H1 (cell line): ENCODE data around the gene SNAP25. TPM values are rescaled to one million over a fixed set of nuclear protein-coding genes. Genes with fewer than 3 reads are reported as not detected.

Experiments
- CTCF ChIA-PET: fragments of 300-600 bp; sonication (Branson Sonifier 250); formaldehyde crosslinking; loops from one replicate; lab custom pipeline; 2021; ENCODE audit not compliant: partially characterized antibody; lab: Charles Lee
- POLR2A ChIA-PET: fragments of 300-600 bp; sonication (Branson Sonifier 250); formaldehyde crosslinking; loops from one replicate; lab custom pipeline; 2021; ENCODE audit warnings: inconsistent platforms; ENCODE audit not compliant: partially characterized antibody; lab: Charles Lee
- DNase-seq, 2 experiments: peaks; one replicate each; pipeline versions ENCODE4 v3.0.0 to v3.0.0-alpha.2; 2010 to 2022; ENCODE audit warnings: low spot score in 2 of 2, low read depth in 1 of 2, mixed read lengths in 1 of 2
- FAIRE-seq: peaks from 2 replicates; lab custom pipeline; 2011; peaks lifted over from hg19 to GRCh38; lab: Jason Lieb, UNC
- H2AFZ ChIP-seq: 2 replicates; pipeline ENCODE4 v1.8.1; 2012; ENCODE audit warnings: low read length, inconsistent platforms
- H2AK5ac ChIP-seq: 2 replicates; pipeline ENCODE4 v1.6.1; 2013; ENCODE audit warnings: low read depth, low read length
- H2BK120ac ChIP-seq: replicated peaks from 2 replicates; pipeline ENCODE3; 2013; ENCODE audit warnings: low read depth, low read length, inconsistent platforms
- H2BK12ac ChIP-seq: 2 replicates; pipeline ENCODE4 v1.6.1; 2013; ENCODE audit warnings: low read depth, low read length
- H2BK15ac ChIP-seq: 2 replicates; pipeline ENCODE4 v1.6.1; 2013; ENCODE audit warnings: low read length
- H2BK20ac ChIP-seq: 2 replicates; pipeline ENCODE4 v1.6.1; 2013; ENCODE audit warnings: low read length
- H2BK5ac ChIP-seq: 2 replicates; pipeline ENCODE4 v1.6.1; 2013; ENCODE audit warnings: low read depth, low read length
- H3K14ac ChIP-seq: 2 replicates; pipeline ENCODE4 v1.6.1; 2013; ENCODE audit warnings: inconsistent platforms; ENCODE audit not compliant: insufficient read length
- H3K18ac ChIP-seq: 2 replicates; pipeline ENCODE4 v1.6.1; 2013; ENCODE audit warnings: low read length; ENCODE audit errors: extremely low read depth
- H3K23ac ChIP-seq: 2 replicates; pipeline ENCODE4 v1.6.1; 2013; ENCODE audit warnings: inconsistent platforms; ENCODE audit not compliant: insufficient read length
- H3K23me2 ChIP-seq: 2 replicates; pipeline ENCODE4 v1.6.1; 2013; ENCODE audit warnings: low read depth, low read length
- H3K27ac ChIP-seq: 2 replicates; pipeline ENCODE4 v1.6.1; 2011; ENCODE audit warnings: low read depth, low read length, inconsistent platforms
- H3K27me3 ChIP-seq, 4 experiments: replicated peaks in 1 of 4; 1 replicate in 1 of 4; 2 replicates in 3 of 4; pipeline versions ENCODE4 v1.6.1 to v1.8.1; 2011 to 2013; ENCODE audit warnings: low read length in 3 of 4, mild to moderate bottlenecking in 3 of 4, inconsistent platforms in 2 of 4, mixed read lengths in 2 of 4, moderate library complexity in 1 of 4; ENCODE audit not compliant: control insufficient read depth in 3 of 4, insufficient read depth in 3 of 4; ENCODE audit errors: extremely low read depth in 1 of 4
- H3K36me3 ChIP-seq, 4 experiments: 2 replicates each; pipeline versions ENCODE4 v1.6.1 to v1.8.1; 2011 to 2013; ENCODE audit warnings: mild to moderate bottlenecking in 4 of 4, low read length in 3 of 4, moderate library complexity in 2 of 4, control low read depth in 1 of 4, inconsistent platforms in 1 of 4; ENCODE audit not compliant: insufficient read depth in 4 of 4, control insufficient read depth in 2 of 4
- H3K4ac ChIP-seq: replicated peaks from 2 replicates; pipeline ENCODE3; 2013; ENCODE audit warnings: low read length, low read depth, mixed read lengths, inconsistent platforms; ENCODE audit not compliant: insufficient read length
- H3K4me1 ChIP-seq, 4 experiments: replicated peaks in 1 of 4; 1 replicate in 1 of 4; 2 replicates in 3 of 4; pipeline versions ENCODE4 v1.6.1 to v1.8.1; 2011 to 2013; ENCODE audit warnings: low read length in 3 of 4, inconsistent platforms in 2 of 4, mixed read lengths in 1 of 4; ENCODE audit not compliant: insufficient read depth in 4 of 4, control insufficient read depth in 3 of 4
- H3K4me2 ChIP-seq, 2 experiments: 2 replicates each; pipeline versions ENCODE4 v1.6.1 to v1.8.1; 2011 to 2013; ENCODE audit warnings: low read depth in 2 of 2, low read length in 2 of 2, control low read depth in 1 of 2, inconsistent platforms in 1 of 2, mild to moderate bottlenecking in 1 of 2; ENCODE audit not compliant: insufficient read depth in 1 of 2
- H3K4me3 ChIP-seq, 4 experiments: fragments of 200-600, 300-600 bp in 1 of 4; sonication (generic), shearing (Covaris generic), sonication (Bioruptor Twin) in 1 of 4; 2 replicates each; pipeline versions ENCODE4 v1.5.1 to v1.8.1; 2011 to 2016; ENCODE audit warnings: low read length in 4 of 4, low read depth in 3 of 4, control low read depth in 2 of 4, inconsistent platforms in 2 of 4, mild to moderate bottlenecking in 2 of 4, mixed read lengths in 1 of 4, moderate library complexity in 1 of 4; ENCODE audit not compliant: insufficient read depth in 2 of 4; ENCODE audit errors: extremely low read depth in 1 of 4
- H3K56ac ChIP-seq: replicated peaks from 2 replicates; pipeline ENCODE3; 2013; ENCODE audit warnings: low read depth, mild to moderate bottlenecking, mixed read lengths, low read length, inconsistent platforms; ENCODE audit not compliant: insufficient read length
- H3K79me1 ChIP-seq: 2 replicates; pipeline ENCODE4 v1.6.1; 2013; ENCODE audit warnings: low read depth, low read length, control low read depth
- H3K79me2 ChIP-seq, 2 experiments: 2 replicates each; pipeline versions ENCODE4 v1.6.1 to v1.8.1; 2012 to 2013; ENCODE audit warnings: low read length in 2 of 2, mild to moderate bottlenecking in 2 of 2, inconsistent platforms in 1 of 2; ENCODE audit not compliant: insufficient read depth in 2 of 2, control insufficient read depth in 1 of 2
- H3K9ac ChIP-seq, 4 experiments: replicated peaks in 1 of 4; 1 replicate in 1 of 4; 2 replicates in 3 of 4; pipeline versions ENCODE4 v1.6.1 to v1.8.1; 2011 to 2013; ENCODE audit warnings: low read depth in 3 of 4, low read length in 3 of 4, control low read depth in 2 of 4, mild to moderate bottlenecking in 2 of 4, moderate library complexity in 2 of 4, inconsistent platforms in 1 of 4; ENCODE audit errors: extremely low read depth in 1 of 4
- H3K9me3 ChIP-seq, 2 experiments: 2 replicates each; pipeline versions ENCODE4 v1.6.1 to v1.8.1; 2012 to 2013; ENCODE audit warnings: mild to moderate bottlenecking in 2 of 2, moderate library complexity in 2 of 2, control low read depth in 1 of 2, inconsistent platforms in 1 of 2, low read depth in 1 of 2, low read length in 1 of 2, mixed read lengths in 1 of 2; ENCODE audit not compliant: insufficient read depth in 2 of 2
- H4K20me1 ChIP-seq, 2 experiments: replicated peaks in 1 of 2; 2 replicates each; pipeline versions ENCODE3 to v1.8.1; 2011 to 2013; ENCODE audit warnings: inconsistent platforms in 2 of 2, low read length in 2 of 2, mild to moderate bottlenecking in 1 of 2; ENCODE audit not compliant: insufficient read depth in 2 of 2, control insufficient read depth in 1 of 2
- H4K5ac ChIP-seq: 2 replicates; pipeline ENCODE4 v1.6.1; 2013; ENCODE audit warnings: low read length, low read depth, mixed read lengths, inconsistent platforms; ENCODE audit not compliant: insufficient read length
- H4K8ac ChIP-seq: 2 replicates; pipeline ENCODE4 v1.8.0; 2013; ENCODE audit warnings: mild to moderate bottlenecking, moderate library complexity, low read length, inconsistent platforms; ENCODE audit not compliant: insufficient read depth; ENCODE audit errors: extremely low read depth
- H4K91ac ChIP-seq: replicated peaks from 2 replicates; pipeline ENCODE3; 2013; ENCODE audit warnings: low read length, mixed read lengths, inconsistent platforms; ENCODE audit not compliant: insufficient read length
- CREB1 ChIP-seq: IDR thresholded peaks from 2 replicates; pipeline ENCODE4 v1.6.1; 2012; ENCODE audit warnings: inconsistent platforms
- CTBP2 ChIP-seq: IDR thresholded peaks from 2 replicates; pipeline ENCODE4 v1.7.0; 2011; ENCODE audit warnings: borderline replicate concordance, mild to moderate bottlenecking, moderate library complexity, mixed read lengths, low read length; ENCODE audit not compliant: insufficient read depth, insufficient read length
- EGR1 ChIP-seq: IDR thresholded peaks from 2 replicates; pipeline ENCODE4 v1.6.1; 2011; ENCODE audit warnings: low read depth, low read length, borderline replicate concordance
- EZH2 ChIP-seq: fragments of 200-600 bp; sonication (generic); IDR thresholded peaks from 2 replicates; pipeline ENCODE4 v1.7.1; 2012; ENCODE audit warnings: low read depth, mild to moderate bottlenecking, moderate library complexity, low read length, inconsistent platforms; ENCODE audit not compliant: severe bottlenecking
- HDAC2 ChIP-seq, 2 experiments: fragments of 300-600 bp in 1 of 2; sonication (generic) in 1 of 2; IDR thresholded peaks; 2 replicates each; pipeline ENCODE4 v1.6.1; 2011 to 2012; ENCODE audit warnings: low read depth in 2 of 2, low read length in 2 of 2, mild to moderate bottlenecking in 2 of 2, moderate library complexity in 2 of 2, borderline replicate concordance in 1 of 2, inconsistent platforms in 1 of 2
- JUND ChIP-seq: IDR thresholded peaks from 2 replicates; pipeline ENCODE4 v1.6.1; 2011; ENCODE audit warnings: mild to moderate bottlenecking, improper control_type of control experiment, low read length
- KDM1A ChIP-seq: fragments of 200-600, 300-600 bp; sonication (generic); IDR thresholded peaks from 2 replicates; pipeline ENCODE4 v1.7.1; 2016; ENCODE audit warnings: mild to moderate bottlenecking, low read length, borderline replicate concordance
- KDM4A ChIP-seq: IDR thresholded peaks from one replicate; pipeline ENCODE4 v1.7.1; 2012; ENCODE audit warnings: low read depth, mild to moderate bottlenecking, moderate library complexity, low read length, inconsistent platforms; ENCODE audit not compliant: severe bottlenecking
- MAFK ChIP-seq: IDR thresholded peaks from 2 replicates; pipeline ENCODE4 v1.6.1; 2012; ENCODE audit warnings: low read depth, mild to moderate bottlenecking, improper control_type of control experiment, low read length
- RFX5 ChIP-seq: IDR thresholded peaks from 2 replicates; pipeline ENCODE4 v1.6.1; 2011; ENCODE audit warnings: low read depth, low read length, improper control_type of control experiment, borderline replicate concordance
- SAP30 ChIP-seq: fragments of 300-600 bp; sonication (generic); IDR thresholded peaks from 2 replicates; pipeline ENCODE4 v1.7.1; 2012; ENCODE audit warnings: low read length, moderate library complexity, mild to moderate bottlenecking, inconsistent platforms; ENCODE audit not compliant: insufficient read depth, insufficient replicate concordance
- SP4 ChIP-seq: IDR thresholded peaks from 2 replicates; pipeline ENCODE4 v1.6.1; 2012; ENCODE audit warnings: low read length, inconsistent platforms
- SUZ12 ChIP-seq: fragments of 200-600 bp; sonication (generic); IDR thresholded peaks from 2 replicates; pipeline ENCODE4 v1.6.1; 2012; ENCODE audit warnings: mild to moderate bottlenecking, inconsistent platforms, low read length, moderate library complexity, mixed read lengths
- TAF1 ChIP-seq: IDR thresholded peaks from 2 replicates; pipeline ENCODE4 v1.6.1; 2011; ENCODE audit warnings: mild to moderate bottlenecking, low read depth, low read length
- TBP ChIP-seq: IDR thresholded peaks from 2 replicates; pipeline ENCODE4 v1.6.1; 2011; ENCODE audit warnings: low read depth, low read length, improper control_type of control experiment
- polyA plus RNA-seq, 7 experiments: library from polyadenylated mRNA; depleted of rRNA in 3 of 7; stranded (reverse) in 5 of 7; unstranded in 2 of 7; fragments of >200 nt in 5 of 7; fragments of 200-250 nt in 2 of 7; gene quantifications; 1 replicate in 5 of 7; 2 replicates in 1 of 7; 4 replicates in 1 of 7; pipeline versions ENCODE4 v1.2.1 to v1.2.3, GENCODE V29; 2011 to 2013; ENCODE audit warnings: missing spikeins in 2 of 7, mixed read lengths in 2 of 7
- total RNA-seq: library from RNA; stranded (reverse); fragmentation: NEBNext Ultra II Directional; extraction: Animal tissue kit (Norgen Biotek cat#: 25700); gene quantifications from 2 replicates; pipeline ENCODE4 v1.2.1, GENCODE V29; 2021

SNAP25 gene
- total and polyA plus RNA-seq, 2 of the 8 experiments (the other 6 are each of a cell fraction or from before 2014, with no cell fraction given): 0.51 to 0.52 TPM

DNA sequence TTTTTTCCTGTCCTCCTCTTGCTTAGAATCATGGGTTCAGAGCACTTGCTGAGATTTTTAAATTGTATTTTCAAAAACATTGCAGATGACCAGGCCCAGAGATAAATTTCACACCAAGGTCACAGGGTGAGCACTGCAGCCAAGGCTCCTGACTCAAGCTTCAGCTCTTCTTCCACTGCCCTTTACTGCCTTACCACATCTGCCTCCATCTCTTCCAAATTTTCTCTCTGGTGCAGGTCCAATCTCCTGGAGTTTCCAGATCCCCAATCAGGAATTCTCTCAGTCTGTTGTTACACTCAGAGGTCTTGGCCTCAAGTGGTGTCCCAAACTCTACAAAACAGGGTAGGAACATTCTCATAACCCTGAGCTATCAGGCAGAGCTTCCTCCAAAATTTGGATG lies 12.7 kb downstream of the SNAP25 start:
- CTCF ChIA-PET: interaction anchor here (0.6 to 1.3 kb wide), 5 partner anchors 10 to 345 kb away, joined by 3 to 4 read pairs (median 3); no protein-coding TSS in a partner anchor
- FAIRE-seq (no peak), DNase-seq (no peak)
- Histone ChIP-seq H2BK5ac (no peak overlapping the region), H3K23me2 (no peaks in the 10 kb centered on the region), H4K5ac (no peak overlapping the region), H3K14ac (no peak overlapping the region), H3K4me1 (no peaks in the 10 kb centered on the region), H3K4me2 (no peak overlapping the region), H3K79me1 (no peaks in the 10 kb centered on the region), H3K4me3 (no peak overlapping the region), H3K18ac (no peak overlapping the region), H2BK20ac (no peak overlapping the region), H3K27me3 (no peaks in the 10 kb centered on the region), H3K4ac (no peak overlapping the region), H3K56ac (no peak overlapping the region), H3K9ac (no peak overlapping the region), H2BK15ac (no peak overlapping the region), H4K91ac (no peak overlapping the region), H2BK120ac (no peak overlapping the region), H4K20me1 (no peaks in the 10 kb centered on the region), H3K27ac (no peak overlapping the region), H2AK5ac (no peak overlapping the region), H2AFZ (no peak overlapping the region), H4K8ac (no peak overlapping the region), H3K36me3 (no peaks in the 10 kb centered on the region), H3K79me2 (no peaks in the 10 kb centered on the region), H3K9me3 (no peaks in the 10 kb centered on the region), H2BK12ac (no peak overlapping the region), H3K23ac (no peak overlapping the region)
- POLR2A ChIA-PET: no interaction called here
- TF ChIP-seq MAFK (no peak), SAP30 (no peak), KDM1A (no peak), RFX5 (no peak), EGR1 (no peak), TAF1 (no peak), EZH2 (no peak), CREB1 (no peak), TBP (no peak), SUZ12 (no peak), KDM4A (no peak), HDAC2 (IDR thresholded peaks at IDR 0.05; ENCODE audit: borderline replicate concordance in 1 of 2, low read depth in 2 of 2, low read length in 2 of 2) (no peak), SP4 (no peak), CTBP2 (no peak), JUND (no peak)
